GM19372 (cell line): Measurements from ENCODE around the gene EDIL3.
"Not testable (repeated sequence)": the region's sequence is repeated elsewhere in the genome, so short reads cannot be mapped to it uniquely, and the experiment has no call there.

Experiments
- ATAC-seq: cut with Tn5 transposase; IDR thresholded peaks from one replicate; pipeline ENCODE4 v1.9.1; 2021; ENCODE audit warnings: mild to moderate bottlenecking, low read depth, moderate library complexity; ENCODE audit not compliant: unreplicated experiment

Gene EDIL3

DNA sequence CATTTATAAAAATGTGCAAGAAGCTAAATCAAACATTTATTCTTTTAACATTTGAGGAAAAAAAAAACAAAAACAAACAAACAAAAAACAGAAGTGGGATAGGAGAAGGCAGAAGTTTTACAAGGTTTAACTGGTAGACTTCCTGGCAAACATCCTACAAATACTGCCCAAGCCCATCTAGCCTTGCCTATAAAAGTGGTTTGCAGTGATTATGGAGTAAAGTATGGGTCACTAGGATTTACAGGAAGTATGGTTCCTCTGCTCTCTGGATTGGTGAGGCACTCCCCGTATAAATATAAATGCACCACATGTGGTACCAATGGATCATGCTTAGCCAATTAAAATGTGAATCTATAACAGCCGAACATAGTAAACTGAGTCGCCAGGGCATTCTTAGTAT, 291.9 kb downstream of the EDIL3 start:
- ATAC-seq = no peak

DNA sequence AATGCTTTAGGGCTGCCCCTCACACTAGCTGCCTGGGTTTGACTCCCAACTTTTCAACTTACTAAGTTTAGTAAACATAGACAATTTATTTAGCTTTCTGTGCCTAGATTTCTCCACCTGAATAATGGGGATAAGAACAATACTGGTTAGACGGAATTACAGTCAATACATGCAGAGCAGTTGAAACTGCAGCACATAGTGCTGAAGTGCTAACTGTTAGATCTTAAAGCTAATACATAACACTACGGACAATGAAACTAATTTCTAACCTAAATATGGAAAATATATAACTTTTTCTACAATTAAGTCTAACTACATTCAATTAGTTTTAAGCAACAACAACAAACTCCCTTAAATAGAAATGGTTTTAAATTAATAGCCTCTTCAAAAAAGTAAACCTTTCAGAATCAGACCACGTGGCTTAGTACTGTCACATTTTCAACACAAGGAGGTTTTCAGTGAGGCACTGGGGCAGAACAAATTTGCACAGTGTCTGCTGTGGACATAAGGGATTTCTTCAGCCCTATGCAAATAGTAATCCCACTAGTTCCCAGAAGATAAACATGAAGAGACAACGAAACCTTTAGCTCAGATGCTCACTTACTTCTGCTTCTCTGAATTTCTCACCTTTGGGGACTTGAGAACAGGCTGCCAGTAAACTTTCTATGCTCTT, 293.4 kb downstream of the EDIL3 start:
- no peak for ATAC-seq

DNA sequence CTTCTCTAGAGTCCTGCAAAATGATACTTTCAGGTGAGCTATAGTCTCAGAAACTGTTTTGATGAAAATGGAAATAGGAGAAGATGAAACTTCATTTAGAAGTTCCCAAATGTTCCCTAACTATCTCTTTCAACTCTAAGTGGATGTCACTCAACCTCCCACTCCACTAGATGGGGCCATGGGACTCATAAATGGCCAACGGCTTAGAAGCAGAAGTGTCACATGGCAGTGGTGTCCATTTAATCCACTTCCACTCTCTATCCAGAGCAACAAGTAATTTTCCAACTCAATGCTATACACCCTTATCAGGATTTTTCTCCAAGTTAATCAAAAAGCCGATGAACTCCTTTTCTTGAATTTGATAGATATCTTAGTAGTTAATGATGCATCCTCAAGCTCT, 295.7 kb downstream of the EDIL3 start:
- no peak for ATAC-seq

DNA sequence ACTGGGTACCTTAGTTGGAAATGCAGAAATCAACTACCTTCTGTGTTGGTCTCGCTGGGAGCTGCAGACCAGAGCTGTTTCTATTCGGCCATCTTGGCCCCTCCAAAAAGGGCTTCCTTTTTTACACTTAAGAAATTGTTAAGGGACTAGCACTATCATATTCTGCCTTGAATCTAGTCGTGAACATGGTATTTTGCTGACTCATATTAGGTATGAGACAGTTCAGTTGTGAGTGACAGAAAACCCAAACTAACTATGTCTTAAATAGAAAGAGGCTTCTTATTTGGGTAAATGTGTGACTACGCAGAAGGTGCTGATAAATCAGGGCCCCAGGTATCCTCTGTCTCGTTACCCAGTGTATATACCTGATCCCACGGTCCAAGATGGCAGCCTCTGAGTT, 298.2 kb downstream of the EDIL3 start:
- no peak for ATAC-seq

GRCh38 chr5:84085387-84086041, 299.2 kb downstream of the EDIL3 start:
- no peak for ATAC-seq

DNA sequence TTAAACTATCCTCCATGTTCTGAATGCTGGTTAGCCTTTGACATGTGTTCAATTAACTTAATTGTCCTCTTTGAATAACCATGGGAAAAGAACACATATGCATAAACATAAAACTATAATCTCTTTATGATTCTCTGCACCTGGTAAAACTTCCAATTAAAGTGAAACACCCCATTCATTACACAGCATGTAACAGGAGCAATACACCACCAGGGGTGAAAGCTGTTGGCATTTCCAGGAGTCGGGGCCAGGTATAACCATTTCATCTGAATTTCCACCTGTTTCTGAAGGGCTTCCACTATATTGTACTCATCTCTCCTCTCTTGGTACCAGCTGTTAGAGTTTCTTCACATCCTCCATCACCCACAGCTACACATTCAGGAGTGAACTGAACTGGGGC, 303.8 kb downstream of the EDIL3 start:
- no peak for ATAC-seq

- no peak for ATAC-seq
Measured at GRCh38 chr5:84072339-84072738, 312.3 kb downstream of the EDIL3 start.

GRCh38 chr5:84069608-84070179, 315.0 kb downstream of the EDIL3 start:
- no peak for ATAC-seq

- no peak for ATAC-seq
Measured at GRCh38 chr5:84063041-84063440, 321.6 kb downstream of the EDIL3 start.

GRCh38 chr5:84059672-84060071, 325.0 kb downstream of the EDIL3 start:
- ATAC-seq = no peak

GRCh38 chr5:84058561-84058960, 326.1 kb downstream of the EDIL3 start:
- no peak for ATAC-seq

- ATAC-seq = no peak
Measured at GRCh38 chr5:84057211-84057610, 327.5 kb downstream of the EDIL3 start.

- ATAC-seq = no peak
Measured at GRCh38 chr5:84045964-84046363, 338.7 kb downstream of the EDIL3 start.

DNA sequence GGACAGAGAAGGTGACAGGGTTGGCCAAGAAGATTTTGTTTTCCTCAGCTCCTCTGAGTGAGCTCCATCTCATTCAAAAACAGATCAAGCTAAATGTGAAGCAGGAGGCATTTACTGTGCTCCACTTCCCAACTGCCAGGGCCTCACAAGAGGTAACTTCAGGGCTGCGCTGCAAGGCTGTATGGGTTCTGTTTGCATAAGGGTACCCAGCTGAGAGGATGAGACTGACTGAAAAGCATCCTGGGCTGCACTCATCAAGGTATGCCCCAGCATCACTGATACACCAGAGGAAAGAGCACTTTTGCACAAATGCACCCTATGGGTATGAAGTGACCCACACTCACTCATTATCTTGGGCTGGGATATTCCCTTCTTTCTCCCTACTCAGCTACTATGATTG, 347.8 kb downstream of the EDIL3 start:
- ATAC-seq = no peak

GRCh38 chr5:84032324-84032723, 352.4 kb downstream of the EDIL3 start:
- no peak for ATAC-seq

DNA sequence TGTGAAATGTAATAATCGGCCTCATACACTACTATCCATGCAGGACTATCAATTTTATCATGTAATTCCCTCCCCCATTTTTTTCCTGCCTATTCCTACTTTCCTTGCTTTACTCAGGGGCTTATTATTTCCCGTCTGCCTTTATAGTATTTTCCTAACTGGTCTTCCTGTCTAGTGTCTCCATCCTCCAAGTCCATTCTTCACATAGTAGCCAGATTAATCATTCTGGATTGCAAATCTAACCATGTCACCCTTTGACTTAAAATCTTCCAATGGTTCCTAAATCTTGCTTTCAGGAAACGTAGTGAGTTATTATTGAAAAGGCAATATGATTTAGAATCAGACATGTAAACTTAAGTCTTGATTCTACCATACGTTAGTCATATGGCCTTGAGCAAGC, 356.6 kb downstream of the EDIL3 start:
- no peak for ATAC-seq

DNA sequence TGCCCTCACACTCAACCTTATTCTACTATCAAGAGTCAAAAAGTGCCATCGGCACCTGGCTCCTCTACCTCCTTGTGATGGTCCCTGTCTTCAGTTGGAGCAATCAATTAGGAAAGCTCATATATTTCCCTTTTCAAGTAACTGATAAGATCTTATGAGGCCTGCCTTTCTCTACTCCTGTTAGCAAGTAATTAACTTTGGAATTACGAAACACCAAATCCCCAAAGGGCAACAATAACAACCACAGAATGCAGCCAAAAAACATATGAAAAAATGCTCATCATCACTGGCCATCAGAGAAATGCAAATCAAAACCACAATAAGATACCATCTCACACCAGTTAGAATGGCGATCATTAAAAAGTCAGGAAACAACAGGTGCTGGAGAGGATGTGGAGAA, 366.2 kb downstream of the EDIL3 start:
- not testable (repeated sequence) for ATAC-seq

DNA sequence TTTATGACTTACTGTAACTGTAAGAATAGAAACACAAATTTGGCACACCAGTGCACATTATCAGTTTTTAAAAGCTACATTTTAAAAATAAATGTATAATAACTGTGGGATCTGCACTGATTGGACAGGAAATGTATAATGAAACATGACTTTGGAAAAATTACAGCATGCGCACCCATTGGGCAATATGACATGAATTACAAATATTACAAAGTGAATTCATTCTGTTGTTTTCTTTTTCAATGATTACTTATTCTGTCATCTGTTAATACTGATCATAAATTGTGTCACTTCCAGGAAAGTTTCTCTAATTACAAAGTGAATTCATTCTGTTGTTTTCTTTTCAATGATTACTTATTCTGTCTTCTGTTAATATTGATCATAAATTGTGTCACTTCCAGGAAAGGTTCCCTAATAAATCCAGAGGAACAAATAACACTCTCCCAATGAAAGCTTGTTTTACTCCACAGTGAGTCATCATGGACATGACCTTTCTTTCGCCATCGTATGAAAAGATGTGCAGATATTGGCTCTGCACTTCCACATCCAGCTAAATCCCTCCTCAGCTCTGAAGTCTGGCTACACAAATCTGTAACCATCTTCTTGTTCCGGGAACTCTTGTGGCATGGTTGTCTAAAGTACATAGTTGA, 367.0 kb downstream of the EDIL3 start:
- no peak for ATAC-seq

DNA sequence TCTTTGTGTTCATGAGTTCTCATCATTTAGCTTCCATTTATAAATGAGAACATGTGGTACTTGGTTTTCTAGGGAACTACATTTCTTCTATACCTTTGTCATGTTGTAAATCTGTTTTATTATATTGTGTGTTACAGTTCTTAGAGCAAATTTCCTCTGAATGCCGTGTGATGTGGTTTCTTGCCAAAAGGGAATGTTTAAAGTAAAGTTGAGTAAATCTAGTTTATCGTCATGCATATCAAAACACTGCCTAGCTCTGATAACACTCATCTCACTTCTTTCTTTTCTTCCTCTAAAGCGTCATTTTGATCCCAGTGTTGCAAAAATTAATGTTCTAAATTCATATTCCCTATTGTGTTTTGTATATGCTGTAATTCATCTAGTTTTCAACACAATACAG, 368.6 kb downstream of the EDIL3 start:
- ATAC-seq = no peak

DNA sequence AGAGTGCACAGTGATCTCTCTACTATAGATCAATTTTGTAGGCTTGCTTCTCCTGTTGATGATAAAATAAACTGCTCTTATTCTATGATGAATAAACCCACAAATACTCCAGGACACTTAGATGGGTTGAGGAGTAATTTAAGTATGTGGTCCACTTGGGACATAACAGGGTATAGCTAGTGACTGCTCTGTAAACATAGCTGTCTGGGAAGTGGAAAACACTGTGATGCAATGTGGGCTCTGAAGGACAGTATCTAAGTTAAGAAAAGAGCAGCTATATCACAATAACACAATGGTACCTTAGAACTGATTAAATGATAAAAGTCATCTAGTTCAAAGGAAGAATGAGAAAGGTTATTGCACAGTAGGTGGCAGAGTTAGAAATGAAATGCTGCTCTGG, 369.7 kb downstream of the EDIL3 start:
- no peak for ATAC-seq

- no peak for ATAC-seq
Measured at GRCh38 chr5:83993803-83994202, 390.9 kb downstream of the EDIL3 start.
